ENCODE data around the gene FNDC5. TPM values are rescaled to one million over a fixed set of nuclear protein-coding genes. Genes with fewer than 3 reads are reported as not detected.

FNDC5 gene
- total RNA-seq, 2 experiments from 2014 or later, result not detected

DNA sequence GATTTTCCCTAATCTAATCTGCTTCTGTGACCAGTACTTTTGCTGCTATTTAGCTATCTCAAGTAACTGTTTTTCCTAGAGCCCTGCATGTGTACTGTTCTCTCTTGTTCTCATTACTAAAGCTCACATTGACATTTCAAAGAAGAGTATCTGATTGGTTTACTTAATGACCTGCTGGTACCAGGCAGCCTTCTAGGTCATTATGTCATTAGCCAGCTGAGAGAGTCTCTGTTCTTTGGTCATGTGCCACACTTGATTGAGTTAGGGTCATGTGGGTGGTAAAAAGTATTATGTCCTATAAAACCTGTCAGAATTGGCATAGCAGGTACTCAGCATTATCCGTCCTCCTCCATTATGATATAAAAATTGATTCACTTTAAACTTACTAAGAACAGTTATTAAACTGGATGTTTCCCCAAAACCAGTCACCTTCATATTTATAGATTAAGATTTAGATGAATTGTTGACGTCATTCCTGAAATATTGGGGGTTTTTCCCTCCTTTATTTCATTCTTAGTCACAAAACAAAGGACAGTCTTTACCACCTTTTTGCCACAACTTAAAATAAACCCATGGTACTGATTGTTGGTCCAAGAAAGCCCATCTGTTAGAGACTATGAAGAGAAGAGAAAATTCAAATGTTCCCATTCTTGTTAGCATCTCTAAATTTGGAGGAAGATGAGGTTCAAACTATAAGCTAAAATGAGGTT, 22.2 kb downstream of the FNDC5 start:
- ChIA-PET CTCF (interaction anchor here (0.7 kb wide), 1 partner anchor 23 kb away, joined by 3 read pairs; no protein-coding TSS in a partner anchor), POLR2A (no interaction called here)

DNA sequence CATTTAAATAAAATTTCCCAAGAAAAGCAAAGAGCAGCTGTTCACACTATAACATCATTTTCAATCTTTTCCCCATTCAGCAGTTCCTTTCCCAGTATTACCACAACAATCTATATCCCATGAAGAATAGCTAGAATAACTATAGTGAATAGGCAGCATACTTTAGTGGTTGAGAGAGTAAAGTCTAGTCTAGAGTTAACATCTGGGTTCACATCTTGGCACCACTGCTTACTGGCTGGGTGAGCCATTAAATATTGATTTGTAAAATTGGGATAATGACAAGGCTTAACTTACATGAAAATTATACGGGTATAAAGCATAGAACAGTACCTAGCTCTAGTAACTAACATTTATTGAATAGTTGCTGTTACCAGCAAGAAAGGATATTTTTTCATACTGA, 38.8 kb downstream of the FNDC5 start:
- ChIA-PET POLR2A (no interaction called here), CTCF (interaction anchor here (0.7 kb wide), 1 partner anchor 298 kb away, joined by 3 read pairs; no protein-coding TSS in a partner anchor)

DNA sequence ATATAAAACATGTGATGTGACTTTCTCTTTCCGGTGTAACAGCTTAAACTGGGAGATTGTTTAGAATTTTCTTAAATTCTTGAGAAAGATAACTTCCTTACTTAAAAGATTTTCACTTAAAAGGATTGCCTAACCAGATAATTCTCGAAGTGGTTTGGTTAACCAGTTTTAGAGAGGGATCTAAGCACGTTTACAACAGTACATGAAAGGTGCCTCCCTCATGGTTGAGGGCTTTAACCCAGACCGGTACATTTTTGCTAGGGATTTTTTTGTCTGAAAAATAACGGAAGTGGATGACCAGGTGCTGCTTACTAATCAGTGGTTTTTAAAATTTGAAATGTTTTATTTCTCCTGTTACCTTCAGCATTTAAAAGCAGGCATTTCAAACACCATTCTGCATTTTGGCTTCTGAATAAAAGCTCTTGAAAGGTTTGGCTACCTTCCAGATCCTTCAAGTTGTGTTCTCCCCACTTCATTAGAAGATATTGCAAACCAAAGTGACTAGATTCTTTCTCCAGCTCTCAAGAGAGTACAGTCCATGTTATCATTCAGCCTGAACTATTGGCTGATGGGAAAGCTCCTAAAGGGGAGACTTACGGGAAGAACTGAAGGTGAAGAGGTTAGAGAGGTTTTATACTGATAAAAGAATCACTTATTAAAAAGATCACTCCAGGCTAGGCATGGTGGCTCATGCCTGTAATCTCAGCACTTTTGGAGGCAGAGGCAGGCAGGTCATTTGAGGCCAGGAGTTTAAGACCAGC, 40.4 kb downstream of the FNDC5 start:
- POLR2A ChIA-PET, result no interaction called here
- CTCF ChIA-PET, result interaction anchor here (0.7 to 1.5 kb wide), 2 partner anchors 118 to 535 kb away, joined by 3 to 4 read pairs; no protein-coding TSS in a partner anchor

DNA sequence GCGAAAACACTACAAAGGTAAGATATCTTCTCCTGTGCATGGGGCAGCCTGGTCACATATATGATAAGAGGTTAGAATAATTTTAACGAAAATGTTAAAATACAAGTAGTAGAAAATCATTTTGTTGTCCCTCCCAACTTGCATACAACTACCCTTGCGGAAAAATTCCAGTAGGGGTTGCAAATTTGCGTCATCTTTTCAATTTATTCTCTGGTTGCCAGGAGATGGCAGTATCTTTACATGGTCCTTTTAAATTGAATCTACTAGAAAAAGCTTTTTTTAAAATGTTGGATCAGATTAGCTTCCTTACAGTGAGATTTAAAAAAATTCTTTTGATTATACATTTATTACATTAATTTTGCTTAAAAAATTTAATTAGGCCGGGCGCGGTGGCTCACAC, 42.4 kb downstream of the FNDC5 start:
- CTCF ChIA-PET, result no interaction called here
- POLR2A ChIA-PET, result no interaction called here

DNA sequence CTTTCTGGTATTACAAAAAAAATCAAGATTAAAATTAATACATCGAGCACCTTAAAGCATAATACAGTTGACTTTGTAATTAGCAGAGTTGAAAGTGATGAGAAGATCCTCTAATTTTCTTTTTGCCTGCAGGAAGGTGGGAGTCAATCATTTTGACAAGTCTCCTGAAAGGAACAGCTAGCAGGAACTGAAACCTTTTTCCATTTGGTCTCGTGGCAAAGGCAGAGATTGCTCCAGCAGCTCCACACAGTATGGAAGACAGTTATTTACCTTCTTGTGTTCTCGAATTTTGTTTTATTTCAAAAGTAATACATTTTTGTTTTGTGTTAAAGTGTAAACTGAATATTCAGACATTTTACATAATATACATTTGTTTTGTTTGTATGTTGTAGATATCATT, 45.5 kb downstream of the FNDC5 start:
- POLR2A ChIA-PET, result interaction anchor here (0.7 kb wide), 1 partner anchor 194 kb away, joined by 3 read pairs; no protein-coding TSS in a partner anchor
- CTCF ChIA-PET, result interaction anchor here (1.3 kb wide), 1 partner anchor 113 kb away, joined by 3 read pairs; no protein-coding TSS in a partner anchor

DNA sequence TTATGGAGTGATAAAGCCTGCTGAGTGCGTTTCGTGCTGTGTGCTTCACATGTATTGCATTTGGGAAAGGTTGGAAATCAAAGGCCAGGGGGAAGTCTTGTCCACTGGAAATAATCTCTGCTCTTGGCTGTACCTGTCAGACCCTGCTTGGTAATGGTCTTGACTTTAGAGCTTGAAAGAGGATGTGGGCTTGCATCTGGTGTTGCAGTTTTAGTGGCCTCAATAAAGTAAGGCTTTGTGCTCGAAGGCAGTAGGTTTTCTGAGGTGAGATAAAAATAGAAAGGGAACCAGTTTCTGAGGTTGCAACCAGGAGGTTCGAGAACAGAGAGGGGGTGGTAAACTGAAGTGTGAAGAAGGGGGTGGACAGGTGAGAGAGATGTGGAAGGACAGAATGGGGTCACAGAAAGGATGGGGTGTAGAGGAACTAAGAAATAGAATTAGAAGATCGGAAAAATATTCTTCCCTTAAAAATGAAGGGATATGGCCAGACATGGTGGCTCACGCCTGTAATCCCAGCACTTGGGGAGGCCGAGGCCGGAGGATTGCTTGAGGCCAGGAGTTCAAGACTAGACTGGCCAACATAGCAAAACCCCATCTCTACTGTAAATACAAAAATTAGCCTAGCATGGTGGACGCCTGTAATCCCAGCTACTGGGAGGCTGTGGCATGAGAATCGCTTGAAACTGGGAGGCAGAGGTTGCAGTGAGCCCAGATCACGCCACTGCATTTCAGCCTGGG, 51.7 kb downstream of the FNDC5 start:
- POLR2A ChIA-PET, result interaction anchor here (0.7 kb wide), 1 partner anchor 136 kb away, joined by 3 read pairs; no protein-coding TSS in a partner anchor
- CTCF ChIA-PET, result interaction anchor here (1.2 to 2.1 kb wide), 2 partner anchors 8 to 20 kb away, joined by 3 to 5 read pairs; no protein-coding TSS in a partner anchor

DNA sequence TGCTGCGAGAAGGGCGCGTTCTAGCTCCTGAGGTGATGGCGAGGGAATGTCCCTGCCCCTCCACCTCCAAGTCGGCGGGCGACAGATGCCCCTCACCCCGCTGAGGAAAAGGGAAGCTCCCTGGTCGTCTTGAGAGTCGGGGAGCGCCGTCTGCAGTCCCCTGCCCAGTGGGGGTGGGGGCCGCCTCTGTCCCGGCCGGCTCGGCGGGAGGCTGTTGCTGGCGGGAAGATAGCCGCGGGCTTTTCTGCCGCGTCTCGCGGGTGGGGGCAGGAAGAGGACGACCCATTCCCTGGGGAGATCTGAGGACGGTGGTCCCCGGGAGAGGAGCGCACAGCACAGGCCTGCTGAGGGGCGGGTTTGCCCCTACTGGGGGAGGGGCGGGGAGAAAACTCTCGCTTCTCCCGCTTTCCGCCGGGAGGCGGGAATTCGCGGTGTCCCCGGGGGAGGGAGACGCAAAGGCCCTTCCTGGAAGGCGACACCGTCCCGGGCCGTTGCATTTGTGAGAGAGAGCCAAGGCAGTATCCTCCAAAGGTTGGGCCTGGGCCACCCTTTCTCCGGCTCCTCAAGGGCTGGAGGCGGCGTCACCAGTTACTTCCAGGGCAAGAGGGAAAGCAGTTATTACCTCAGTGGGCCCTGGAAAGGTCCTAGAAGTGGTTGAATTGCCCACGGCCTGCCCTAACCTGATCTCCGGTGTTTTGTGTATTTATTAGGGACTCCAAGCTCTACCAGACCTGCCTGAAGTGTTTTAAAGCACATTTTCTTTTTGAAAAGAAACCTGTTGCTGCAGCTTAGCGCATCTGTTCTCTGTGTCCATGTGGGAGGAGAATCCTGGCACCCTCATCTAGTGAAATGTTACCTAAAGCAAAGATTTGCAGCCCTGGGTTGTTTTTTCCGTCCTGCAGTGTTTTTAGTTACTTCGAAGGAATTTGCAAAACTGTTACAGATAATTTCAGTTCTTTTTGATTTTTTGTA, 52.6 kb downstream of the FNDC5 start:
- CTCF ChIA-PET, result interaction anchor here (0.6 to 2.1 kb wide), 4 partner anchors 9 to 604 kb away, joined by 3 to 5 read pairs (median 3); no protein-coding TSS in a partner anchor
- POLR2A ChIA-PET, result interaction anchor here (0.6 to 0.7 kb wide), 2 partner anchors 137 to 163 kb away, joined by 3 read pairs; no protein-coding TSS in a partner anchor

DNA sequence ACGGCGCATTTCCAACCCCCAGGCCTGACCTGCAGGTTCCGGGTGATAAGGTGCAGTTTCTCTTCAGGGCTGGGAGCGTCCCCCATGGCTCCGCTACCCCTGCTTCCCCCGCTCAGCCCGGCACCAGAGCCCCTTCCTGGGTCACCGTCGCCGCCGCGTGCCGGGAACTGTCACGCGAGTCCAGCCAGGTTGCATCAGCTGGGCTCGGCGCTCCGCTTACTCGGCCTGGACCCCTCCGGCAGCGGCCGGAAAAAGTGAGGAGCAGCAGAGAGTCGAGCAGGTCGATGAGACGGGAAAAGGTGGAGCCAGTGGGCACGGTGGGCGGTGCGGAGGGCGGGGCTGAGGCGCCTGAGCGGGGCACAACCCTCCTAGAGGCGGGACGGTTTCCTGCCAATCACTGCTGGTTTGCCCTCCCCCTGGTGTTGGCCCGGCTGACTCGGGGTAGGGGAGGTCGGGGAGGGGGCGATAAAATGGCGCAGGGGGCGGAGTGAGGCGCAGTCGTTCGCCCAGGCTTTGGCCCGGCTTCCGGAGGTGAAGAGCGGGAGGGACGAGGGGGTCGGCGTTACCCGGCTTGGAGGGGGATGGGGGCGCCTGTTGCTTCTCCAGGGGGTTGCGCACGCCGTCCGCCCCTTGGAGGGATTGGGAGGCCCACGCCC, 53.4 kb downstream of the FNDC5 start, which contains the start of the genes S100PBP and YARS1:
Gene S100PBP, plus strand, starts transcription at position 495 of the 656 bp plus-strand sequence. CDS start 8,447 bp downstream, outside the sequence.
Gene YARS1, minus strand, starts transcription at position 200 of the 656 bp plus-strand sequence. Its CDS starts 114 bp downstream, at position 86.
- POLR2A ChIA-PET, result interaction anchor here (0.6 kb wide), 2 partner anchors 164 to 547 kb away, joined by 3 to 6 read pairs; no protein-coding TSS in a partner anchor
- CTCF ChIA-PET, result interaction anchor here (0.6 to 1.2 kb wide), 3 partner anchors 10 to 603 kb away, joined by 3 read pairs; no protein-coding TSS in a partner anchor

DNA sequence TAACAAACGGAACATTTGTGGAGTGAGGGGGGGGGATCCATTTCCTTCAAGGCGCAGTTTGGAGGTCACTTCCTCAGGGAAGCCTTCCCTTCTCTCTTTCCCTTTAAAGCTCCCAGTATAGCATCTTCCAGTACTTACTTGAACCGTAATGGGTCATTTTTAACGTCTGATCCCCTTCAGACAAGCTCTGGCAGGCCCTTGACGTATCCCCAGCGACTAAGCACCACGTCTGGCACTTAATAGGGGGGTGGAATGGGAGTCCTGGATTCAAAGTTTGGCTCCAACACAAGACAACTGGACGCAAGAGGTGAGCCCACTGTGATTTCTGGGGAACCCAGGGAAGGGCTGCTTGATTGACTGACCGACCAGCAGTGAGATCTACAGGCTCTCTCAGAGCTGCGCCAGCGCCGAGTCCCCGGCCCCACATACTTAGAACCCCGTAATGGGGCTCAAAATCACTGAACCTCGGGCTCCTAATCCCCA, 54.0 kb downstream of the FNDC5 start:
- CTCF ChIA-PET, result interaction anchor here (1.0 to 1.2 kb wide), 2 partner anchors 28 to 281 kb away, joined by 3 to 4 read pairs; no protein-coding TSS in a partner anchor
- POLR2A ChIA-PET, result interaction anchor here (0.6 kb wide), 1 partner anchor 546 kb away, joined by 6 read pairs; no protein-coding TSS in a partner anchor

DNA sequence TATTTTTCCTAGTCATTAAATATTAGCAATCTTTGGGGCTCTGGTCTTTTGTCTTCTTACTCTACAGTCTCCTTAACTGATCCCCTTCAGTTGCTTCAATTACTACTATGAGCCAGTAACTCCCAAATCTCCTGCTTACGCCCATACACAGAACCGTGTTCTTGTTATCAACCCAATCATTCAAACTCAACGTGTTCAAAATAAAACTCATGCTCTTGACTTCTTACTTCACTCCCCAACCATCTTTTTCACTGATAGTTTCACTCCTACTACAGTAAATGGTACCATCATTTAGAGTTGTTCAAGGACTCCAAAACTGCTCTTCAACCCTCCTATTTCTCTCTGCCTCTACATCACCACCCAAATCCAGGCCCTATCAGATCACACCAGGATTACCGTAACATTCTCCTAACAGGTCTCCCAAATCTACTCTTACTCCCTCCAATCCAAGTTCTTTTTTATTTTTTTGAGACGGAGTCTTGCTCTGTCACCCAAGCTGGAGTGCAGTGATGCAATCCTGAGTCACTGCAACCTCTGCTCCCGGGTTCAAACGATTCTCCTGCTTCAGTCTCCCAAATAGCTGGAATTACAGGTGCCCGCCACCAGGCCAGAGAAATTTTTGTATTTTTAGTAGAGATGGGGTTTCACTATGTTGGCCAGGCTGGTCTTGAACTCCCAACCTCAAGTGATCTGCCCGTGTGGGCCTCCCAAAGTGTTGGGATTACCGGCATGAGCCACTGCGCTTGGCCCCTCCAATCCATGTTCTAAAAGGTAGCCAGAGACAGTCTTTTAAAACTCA, 56.6 kb downstream of the FNDC5 start:
- ChIA-PET POLR2A (no interaction called here), CTCF (no interaction called here)

Other genes starting within 250 kb of the FNDC5 start
- gene ZBTB8OS, start 220.4 kb downstream of the FNDC5 start, total RNA-seq, result 10 to 100 TPM; 76.9 to 83.7 TPM
- gene RBBP4, start 219.7 kb downstream of the FNDC5 start, total RNA-seq, result 100 to 1,000 TPM; 295 to 302 TPM
- not detected for gene SYNC, start 168.1 kb downstream of the FNDC5 start, total RNA-seq
- 100 to 1,000 TPM; 241 to 243 TPM for gene YARS1, start 53.6 kb downstream of the FNDC5 start, total RNA-seq
- gene S100PBP, start 53.3 kb downstream of the FNDC5 start, total RNA-seq, result 10 to 100 TPM; 34.8 to 35.6 TPM
- gene HPCA, start 15.6 kb upstream of the FNDC5 start, total RNA-seq, result not detected
- gene TMEM54, start 30.5 kb upstream of the FNDC5 start, total RNA-seq, result 1 to 10 TPM; 3.0 to 3.2 TPM
- gene RNF19B, start 93.9 kb upstream of the FNDC5 start, total RNA-seq, result 10 to 100 TPM; 21.7 to 22.5 TPM
- 100 to 1,000 TPM; 384 TPM for gene AK2, start 166.0 kb upstream of the FNDC5 start, total RNA-seq
- 1 to 10 TPM; 2.0 to 3.4 TPM for gene AZIN2, start 210.2 kb upstream of the FNDC5 start, total RNA-seq